ENCODE measurements around the gene GARIN6. TPM values are rescaled to one million over a fixed set of nuclear protein-coding genes. Genes with fewer than 3 reads are reported as not detected.

The GARIN6 gene
- total and polyA plus RNA-seq, 9 donors: not detected

- Histone ChIP-seq H3K4me1 (ENCODE audit: insufficient read depth) (no peaks in the 10 kb centered on the region), H3K36me3 (no peaks in the 10 kb centered on the region), H3K27me3 (no peaks in the 10 kb centered on the region), H3K27ac (no peak overlapping the region), H3K9me3 (no peaks in the 10 kb centered on the region), H3K4me3 (no peak overlapping the region)
- 54 to 61% (median 59%) methylated on average over 3 of the region's 3 CpGs for WGBS, 3 donors
- intact Hi-C loops (cut with DNase I): no loop called here
- no peak for DNase-seq
- no peak for TF ChIP-seq POLR2A (IDR thresholded peaks at IDR 0.05)
- no peak for TF ChIP-seq EP300 (IDR thresholded peaks at IDR 0.05)
- TF ChIP-seq, protein P1, sequence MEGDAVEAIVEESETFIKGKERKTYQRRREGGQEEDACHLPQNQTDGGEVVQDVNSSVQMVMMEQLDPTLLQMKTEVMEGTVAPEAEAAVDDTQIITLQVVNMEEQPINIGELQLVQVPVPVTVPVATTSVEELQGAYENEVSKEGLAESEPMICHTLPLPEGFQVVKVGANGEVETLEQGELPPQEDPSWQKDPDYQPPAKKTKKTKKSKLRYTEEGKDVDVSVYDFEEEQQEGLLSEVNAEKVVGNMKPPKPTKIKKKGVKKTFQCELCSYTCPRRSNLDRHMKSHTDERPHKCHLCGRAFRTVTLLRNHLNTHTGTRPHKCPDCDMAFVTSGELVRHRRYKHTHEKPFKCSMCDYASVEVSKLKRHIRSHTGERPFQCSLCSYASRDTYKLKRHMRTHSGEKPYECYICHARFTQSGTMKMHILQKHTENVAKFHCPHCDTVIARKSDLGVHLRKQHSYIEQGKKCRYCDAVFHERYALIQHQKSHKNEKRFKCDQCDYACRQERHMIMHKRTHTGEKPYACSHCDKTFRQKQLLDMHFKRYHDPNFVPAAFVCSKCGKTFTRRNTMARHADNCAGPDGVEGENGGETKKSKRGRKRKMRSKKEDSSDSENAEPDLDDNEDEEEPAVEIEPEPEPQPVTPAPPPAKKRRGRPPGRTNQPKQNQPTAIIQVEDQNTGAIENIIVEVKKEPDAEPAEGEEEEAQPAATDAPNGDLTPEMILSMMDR (IDR thresholded peaks at IDR 0.05): no peak
Observed at GRCh38 chr12:99611117-99611516, 36.4 kb upstream of the GARIN6 start.

DNA sequence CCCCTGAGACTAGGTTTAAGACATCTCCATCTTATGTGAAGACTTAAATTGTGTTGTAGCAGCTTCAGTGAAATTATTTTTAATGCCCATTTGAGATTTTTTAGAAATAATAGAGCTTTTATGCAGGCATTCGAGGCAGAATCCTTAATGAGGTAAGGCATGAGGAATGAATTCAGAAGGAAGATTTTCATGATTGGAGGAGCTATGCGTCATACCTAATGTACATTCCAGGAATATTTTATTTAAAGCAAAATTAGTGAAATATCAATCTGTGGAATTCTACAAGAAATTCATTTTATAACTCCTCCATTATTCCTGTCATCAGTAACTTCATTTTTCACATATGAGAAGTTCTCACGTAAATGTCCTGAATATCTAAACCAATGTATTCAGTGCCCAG lies 36.0 kb upstream of the GARIN6 start:
- Histone ChIP-seq H3K27me3 (no peaks in the 10 kb centered on the region), H3K9me3 (no peaks in the 10 kb centered on the region), H3K4me3 (no peak overlapping the region), H3K27ac (no peak overlapping the region), H3K4me1 (ENCODE audit: insufficient read depth) (no peaks in the 10 kb centered on the region), H3K36me3 (no peaks in the 10 kb centered on the region)
- WGBS, 3 donors: 80 to 88% (median 84%) methylated on average over 3 of the region's 3 CpGs
- intact Hi-C loops (cut with DNase I): no loop called here
- DNase-seq: no peak
- TF ChIP-seq EP300 (IDR thresholded peaks at IDR 0.05) (no peak), POLR2A (IDR thresholded peaks at IDR 0.05) (no peak)
- TF ChIP-seq, protein P1 (IDR thresholded peaks at IDR 0.05): no peak

DNA sequence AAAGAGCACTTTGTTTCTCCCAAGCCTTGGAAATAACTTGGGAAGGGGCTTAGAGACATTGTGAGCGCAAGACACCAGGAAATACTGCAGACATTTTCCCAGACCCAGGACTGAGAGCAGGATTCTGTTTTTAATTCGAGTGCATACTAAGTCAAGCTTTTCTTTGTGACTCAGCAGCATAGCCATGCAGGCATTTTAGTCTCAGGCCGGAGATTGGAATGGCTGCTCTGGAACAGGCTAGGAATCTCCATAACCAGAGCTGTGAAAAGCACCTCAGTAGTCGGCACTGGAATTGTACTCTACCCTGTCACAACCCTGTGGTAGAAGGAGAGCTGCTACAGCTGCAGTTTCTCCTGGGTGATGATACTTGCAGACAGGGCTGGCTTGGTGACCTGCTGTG lies 28.9 kb upstream of the GARIN6 start:
- 83 to 89% (median 85%) methylated on average over 4 of the region's 4 CpGs for WGBS, 3 donors
- peaks cover 0 to 3% of the 10 kb centered on the region in 2 donors for H3K9me3 ChIP-seq
- intact Hi-C loops (cut with DNase I): no loop called here
- no peaks in the 10 kb centered on the region for H3K4me1 ChIP-seq (ENCODE audit: insufficient read depth)
- no peaks in the 10 kb centered on the region for H3K27me3 ChIP-seq
- no peak overlapping the region for H3K4me3 ChIP-seq
- H3K36me3 ChIP-seq: no peaks in the 10 kb centered on the region
- H3K27ac ChIP-seq: no peak overlapping the region
- DNase-seq: no peak
- TF ChIP-seq POLR2A (IDR thresholded peaks at IDR 0.05): no peak
- TF ChIP-seq, protein P1 (IDR thresholded peaks at IDR 0.05): no peak
- TF ChIP-seq EP300 (IDR thresholded peaks at IDR 0.05): no peak

DNA sequence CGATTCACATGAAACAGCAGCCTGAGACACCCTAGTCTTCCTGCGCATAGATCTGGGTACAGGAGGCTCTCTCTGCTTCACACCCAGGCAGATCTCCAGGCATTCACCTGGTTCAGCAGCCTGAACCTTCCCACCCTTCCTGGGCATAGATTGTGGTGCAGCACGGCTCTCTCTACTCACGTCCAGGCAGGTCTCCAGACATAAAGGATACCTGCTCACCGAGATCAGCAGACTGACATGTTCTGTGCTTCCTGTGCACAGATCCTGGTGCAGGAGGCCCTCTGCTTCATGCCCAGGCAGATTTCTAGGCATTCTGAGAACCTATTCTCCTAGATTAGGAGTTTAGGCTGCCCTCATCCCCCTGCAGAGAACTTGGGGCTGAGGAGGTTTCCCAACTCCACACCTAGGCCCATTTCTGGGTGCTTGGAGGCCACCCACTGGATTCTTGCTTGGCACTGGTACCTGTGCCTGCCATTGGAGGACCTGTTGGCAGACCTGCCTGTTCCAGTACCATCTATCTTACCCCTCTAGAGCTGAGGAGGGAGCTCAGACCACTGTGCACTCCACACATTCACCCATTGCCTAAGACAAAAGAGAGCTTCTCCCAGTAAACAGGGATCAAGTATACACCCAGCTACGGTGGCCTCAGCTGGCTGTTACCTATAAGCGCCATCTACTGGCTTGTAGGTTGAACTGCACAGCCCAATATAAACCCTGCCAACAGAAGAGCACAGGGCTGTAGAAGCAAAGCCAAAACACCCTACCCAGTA lies 28.0 kb upstream of the GARIN6 start:
- DNase-seq: no peak

More for the DNA sequence above, 28.0 kb upstream of the GARIN6 start:
- peaks cover 0 to 3% of the 10 kb centered on the region in 2 donors for H3K9me3 ChIP-seq
- no peak overlapping the region for H3K4me3 ChIP-seq
- intact Hi-C loops (cut with DNase I): no loop called here
- no peaks in the 10 kb centered on the region for H3K4me1 ChIP-seq (ENCODE audit: insufficient read depth)
- WGBS, 3 donors: 56 to 67% (median 64%) methylated on average over 7 of the region's 7 CpGs
- TF ChIP-seq, protein P1 (IDR thresholded peaks at IDR 0.05): no peak
- TF ChIP-seq EP300 (IDR thresholded peaks at IDR 0.05) (no peak), POLR2A (IDR thresholded peaks at IDR 0.05) (no peak)
- H3K27ac ChIP-seq: no peak overlapping the region
- no peaks in the 10 kb centered on the region for H3K27me3 ChIP-seq
- no peaks in the 10 kb centered on the region for H3K36me3 ChIP-seq
